OCI-LY7 (cell line): ENCODE measurements around the gene ZNF783.

Experiments used
- CTCF ChIP-seq: fragments of 200-600 bp; sonication (generic); conservative IDR thresholded peaks from 2 replicates; pipeline ENCODE4 v1.5.1; 2014; ENCODE audit warnings: mild to moderate bottlenecking, antibody characterized with exemption, low read length, moderate library complexity, mixed read lengths
- EZH2phosphoT487 ChIP-seq: fragments of 200-600 bp; sonication (generic); IDR thresholded peaks from 2 replicates; pipeline ENCODE4 v1.6.1; 2018; ENCODE audit warnings: low read depth, borderline replicate concordance, mild to moderate bottlenecking, mixed run types, antibody characterized with exemption, low read length, moderate library complexity, mixed read lengths

- TF ChIP-seq CTCF, result no peak
- TF ChIP-seq EZH2phosphoT487, result no peak
Measured at GRCh38 chr7:149317496-149317895, 55.5 kb downstream of the ZNF783 start.
